ENCODE results near the gene SVOP.

- TF ChIP-seq CTCF (IDR thresholded peaks at IDR 0.05) (no peak), POLR2A (IDR thresholded peaks at IDR 0.05) (no peak)
These were observed 109.0 kb downstream of the SVOP start for GRCh38 chr12:108911915-108912314.

Measured in body of pancreas (tissue), 4 donors.